Activated naive CD4-positive, alpha-beta T cell treated with anti-CD3 and anti-CD28 coated beads, Interleukin-2, amount 50 U/mL, for 24 hours (primary cell): ENCODE data around the gene SNAPC1.

Source experiments
- H3K27ac Mint-ChIP-seq: one replicate; pipeline ENCODE4 v1.8.0; 2021; ENCODE audit warnings: mild to moderate bottlenecking, mixed read lengths
- H3K27me3 Mint-ChIP-seq: one replicate; pipeline ENCODE4 v1.8.0; 2021; ENCODE audit warnings: mixed read lengths
- H3K36me3 Mint-ChIP-seq: one replicate; pipeline ENCODE4 v1.8.0; 2021; ENCODE audit warnings: mixed read lengths
- H3K4me1 Mint-ChIP-seq: one replicate; pipeline ENCODE4 v1.8.0; 2021; ENCODE audit warnings: mixed read lengths
- H3K4me3 Mint-ChIP-seq: one replicate; pipeline ENCODE4 v1.8.0; 2021; ENCODE audit warnings: mild to moderate bottlenecking, mixed read lengths
- H3K9me3 Mint-ChIP-seq: one replicate; pipeline ENCODE4 v1.8.0; 2021; ENCODE audit warnings: mixed read lengths

SNAPC1 gene

GRCh38 chr14:61764342-61765122 lies 2.3 kb downstream of the SNAPC1 start:
- no peak overlapping the region for H3K27ac Mint-ChIP-seq
- H3K4me3 Mint-ChIP-seq, result peak overlapping the region; percentile 99
- no peaks in the 10 kb centered on the region for H3K9me3 Mint-ChIP-seq
- peaks cover 6% of the 10 kb centered on the region for H3K36me3 Mint-ChIP-seq
- H3K27me3 Mint-ChIP-seq, result no peaks in the 10 kb centered on the region
- H3K4me1 Mint-ChIP-seq, result peaks cover 54% of the 10 kb centered on the region

GRCh38 chr14:61765225-61765943 lies 3.2 kb downstream of the SNAPC1 start:
- Mint-ChIP-seq H3K4me3 (peak overlapping the region; percentile 40), H3K27me3 (no peaks in the 10 kb centered on the region), H3K27ac (peak overlapping the region; percentile 47), H3K36me3 (peaks cover 8% of the 10 kb centered on the region), H3K4me1 (peaks cover 54% of the 10 kb centered on the region), H3K9me3 (no peaks in the 10 kb centered on the region)

GRCh38 chr14:61766151-61766550 lies 3.9 kb downstream of the SNAPC1 start:
- Mint-ChIP-seq H3K36me3 (peaks cover 8% of the 10 kb centered on the region), H3K9me3 (no peaks in the 10 kb centered on the region), H3K27ac (no peak overlapping the region), H3K27me3 (no peaks in the 10 kb centered on the region), H3K4me3 (peak overlapping the region; percentile 35), H3K4me1 (peaks cover 50% of the 10 kb centered on the region)

- H3K36me3 Mint-ChIP-seq, result peaks cover 16% of the 10 kb centered on the region
- H3K27ac Mint-ChIP-seq, result no peak overlapping the region
- H3K27me3 Mint-ChIP-seq, result no peaks in the 10 kb centered on the region
- H3K4me3 Mint-ChIP-seq, result no peak overlapping the region
- no peaks in the 10 kb centered on the region for H3K9me3 Mint-ChIP-seq
- peaks cover 43% of the 10 kb centered on the region for H3K4me1 Mint-ChIP-seq
Measured at GRCh38 chr14:61768240-61768639, 6.0 kb downstream of the SNAPC1 start.

- Mint-ChIP-seq H3K9me3 (no peaks in the 10 kb centered on the region), H3K4me1 (peaks cover 27% of the 10 kb centered on the region), H3K36me3 (peaks cover 16% of the 10 kb centered on the region), H3K27me3 (no peaks in the 10 kb centered on the region), H3K27ac (peak overlapping the region; percentile 30), H3K4me3 (no peak overlapping the region)
Measured at GRCh38 chr14:61769893-61770292, 7.7 kb downstream of the SNAPC1 start.

- peaks cover 26% of the 10 kb centered on the region for H3K4me1 Mint-ChIP-seq
- H3K4me3 Mint-ChIP-seq, result no peak overlapping the region
- H3K9me3 Mint-ChIP-seq, result no peaks in the 10 kb centered on the region
- H3K36me3 Mint-ChIP-seq, result peaks cover 22% of the 10 kb centered on the region
- no peak overlapping the region for H3K27ac Mint-ChIP-seq
- H3K27me3 Mint-ChIP-seq, result no peaks in the 10 kb centered on the region
Measured at GRCh38 chr14:61774861-61775260, 12.6 kb downstream of the SNAPC1 start.

GRCh38 chr14:61780125-61780524 lies 17.9 kb downstream of the SNAPC1 start:
- peak overlapping the region; percentile 90 for H3K27ac Mint-ChIP-seq
- no peaks in the 10 kb centered on the region for H3K27me3 Mint-ChIP-seq
- no peaks in the 10 kb centered on the region for H3K9me3 Mint-ChIP-seq
- peak overlapping the region; percentile 71 for H3K4me3 Mint-ChIP-seq
- peaks cover 43% of the 10 kb centered on the region for H3K4me1 Mint-ChIP-seq
- H3K36me3 Mint-ChIP-seq, result peaks cover 30% of the 10 kb centered on the region

GRCh38 chr14:61797309-61797708 lies 35.1 kb downstream of the SNAPC1 start:
- no peak overlapping the region for H3K4me3 Mint-ChIP-seq
- no peak overlapping the region for H3K27ac Mint-ChIP-seq
- no peaks in the 10 kb centered on the region for H3K4me1 Mint-ChIP-seq
- H3K36me3 Mint-ChIP-seq, result peaks cover 6% of the 10 kb centered on the region
- H3K27me3 Mint-ChIP-seq, result no peaks in the 10 kb centered on the region
- H3K9me3 Mint-ChIP-seq, result no peaks in the 10 kb centered on the region

- H3K27ac Mint-ChIP-seq, result no peak overlapping the region
- H3K27me3 Mint-ChIP-seq, result no peaks in the 10 kb centered on the region
- H3K4me1 Mint-ChIP-seq, result no peaks in the 10 kb centered on the region
- no peaks in the 10 kb centered on the region for H3K36me3 Mint-ChIP-seq
- no peaks in the 10 kb centered on the region for H3K9me3 Mint-ChIP-seq
- no peak overlapping the region for H3K4me3 Mint-ChIP-seq
Measured at GRCh38 chr14:61802010-61802568, 39.9 kb downstream of the SNAPC1 start.

- Mint-ChIP-seq H3K27me3 (no peaks in the 10 kb centered on the region), H3K36me3 (no peaks in the 10 kb centered on the region), H3K9me3 (no peaks in the 10 kb centered on the region), H3K4me3 (no peak overlapping the region), H3K4me1 (no peaks in the 10 kb centered on the region), H3K27ac (peak overlapping the region; percentile 30)
Measured at GRCh38 chr14:61803755-61804154, 41.5 kb downstream of the SNAPC1 start.

GRCh38 chr14:61805451-61805850 lies 43.2 kb downstream of the SNAPC1 start:
- H3K4me1 Mint-ChIP-seq, result no peaks in the 10 kb centered on the region
- no peak overlapping the region for H3K4me3 Mint-ChIP-seq

GRCh38 chr14:61811882-61812346 lies 49.7 kb downstream of the SNAPC1 start:
- H3K4me3 Mint-ChIP-seq, result peak overlapping the region; percentile 86
- no peaks in the 10 kb centered on the region for H3K36me3 Mint-ChIP-seq
- peaks cover 33% of the 10 kb centered on the region for H3K27me3 Mint-ChIP-seq
- peaks cover 11% of the 10 kb centered on the region for H3K4me1 Mint-ChIP-seq
- no peak overlapping the region for H3K27ac Mint-ChIP-seq
- no peaks in the 10 kb centered on the region for H3K9me3 Mint-ChIP-seq

More at GRCh38 chr14:61805451-61805850, 43.2 kb downstream of the SNAPC1 start:
- Mint-ChIP-seq H3K27me3 (no peaks in the 10 kb centered on the region), H3K9me3 (no peaks in the 10 kb centered on the region), H3K27ac (no peak overlapping the region), H3K36me3 (no peaks in the 10 kb centered on the region)

GRCh38 chr14:61812347-61813095 lies 50.3 kb downstream of the SNAPC1 start, which contains the start of gene SYT16:
Gene SYT16, plus strand, starts transcription at chr14:61812703.
- Mint-ChIP-seq H3K4me1 (peaks cover 11% of the 10 kb centered on the region), H3K9me3 (no peaks in the 10 kb centered on the region), H3K27me3 (peaks cover 33% of the 10 kb centered on the region), H3K27ac (no peak within 1 kb of the TSS), H3K4me3 (peak within 1 kb of the TSS; percentile 86), H3K36me3 (no peaks in the 10 kb centered on the region)

- peaks cover 36% of the 10 kb centered on the region for H3K27me3 Mint-ChIP-seq
- H3K4me1 Mint-ChIP-seq, result peaks cover 11% of the 10 kb centered on the region
- H3K4me3 Mint-ChIP-seq, result peak overlapping the region; percentile 68
- no peaks in the 10 kb centered on the region for H3K36me3 Mint-ChIP-seq
- no peak overlapping the region for H3K27ac Mint-ChIP-seq
- no peaks in the 10 kb centered on the region for H3K9me3 Mint-ChIP-seq
Measured at GRCh38 chr14:61813096-61813606, 50.9 kb downstream of the SNAPC1 start.

GRCh38 chr14:61822458-61822857 lies 60.2 kb downstream of the SNAPC1 start:
- no peaks in the 10 kb centered on the region for H3K4me1 Mint-ChIP-seq
- peaks cover 3% of the 10 kb centered on the region for H3K27me3 Mint-ChIP-seq
- H3K27ac Mint-ChIP-seq, result no peak overlapping the region
- H3K36me3 Mint-ChIP-seq, result no peaks in the 10 kb centered on the region
- no peak overlapping the region for H3K4me3 Mint-ChIP-seq
- no peaks in the 10 kb centered on the region for H3K9me3 Mint-ChIP-seq
